Sigmoid colon (tissue), 7 donors: Measurements from ENCODE around the gene FAAP24. TPM values are rescaled to one million over a fixed set of nuclear protein-coding genes. Genes with fewer than 3 reads are reported as not detected.
"Not testable (repeated sequence)": the region's sequence is repeated elsewhere in the genome, so short reads cannot be mapped to it uniquely, and the experiment has no call there.

Experiments used
- DNase-seq: peaks from one replicate; pipeline ENCODE4 v3.0.0-alpha.2; 2019
- H3K27ac ChIP-seq, 4 donors: fragments of 200-600 bp; sonication (generic); one replicate each; pipeline ENCODE4 v1.5.1; 2016 to 2019; ENCODE audit warnings: mild to moderate bottlenecking in 1 of 4
- H3K27me3 ChIP-seq, 3 donors: fragments of 200-600 bp; sonication (generic); one replicate each; pipeline ENCODE4 v1.5.1; 2019; ENCODE audit warnings: mild to moderate bottlenecking in 1 of 3
- H3K36me3 ChIP-seq, 4 donors: fragments of 200-600 bp; sonication (generic); one replicate each; pipeline ENCODE4 v1.5.1; 2016 to 2019
- H3K4me1 ChIP-seq, 4 donors: fragments of 200-600 bp; sonication (generic); one replicate each; pipeline ENCODE4 v1.5.1; 2017 to 2019
- H3K4me3 ChIP-seq, 4 donors: fragments of 200-600 bp; sonication (generic); one replicate each; pipeline ENCODE4 v1.5.1; 2017 to 2019; ENCODE audit warnings: mild to moderate bottlenecking in 2 of 4, moderate library complexity in 1 of 4
- H3K9me3 ChIP-seq, 4 donors: fragments of 200-600 bp in 3 of 4; sonication (generic) in 3 of 4; one replicate each; pipeline versions ENCODE4 v1.5.1 to v1.6.1; 2013 to 2019
- EP300 ChIP-seq, 4 donors: sonication (generic); formaldehyde crosslinking; IDR thresholded peaks; one replicate each; pipeline ENCODE4 v1.6.1; 2017; ENCODE audit warnings: antibody characterized with exemption in 4 of 4
- POLR2A ChIP-seq, 2 donors: fragments of 450-650 bp; IDR thresholded peaks; one replicate each; pipeline ENCODE4 v1.6.1; 2016; ENCODE audit warnings: antibody characterized with exemption in 2 of 2, mild to moderate bottlenecking in 2 of 2, moderate library complexity in 2 of 2
- POLR2AphosphoS5 ChIP-seq, 4 donors: sonication (generic); formaldehyde crosslinking; IDR thresholded peaks; one replicate each; pipeline ENCODE4 v1.6.1; 2017; ENCODE audit warnings: antibody characterized with exemption in 4 of 4
- WGBS, 2 donors: extraction: QIAGEN DNeasy Blood & Tissue Kit; methylation state at CpG; one replicate each; pipeline ENCODE4 v1.1.7; 2013; 5-methylcytosine and 5-hydroxymethylcytosine counted together
- intact Hi-C: fragments of 100-400 bp; cut with DNase I; formaldehyde crosslinking; loops from one replicate; pipeline ENCODE4 v1.15.1; 2023
- polyA plus RNA-seq, 3 donors: library from polyadenylated mRNA; stranded (reverse); fragments of 200-250 nt; gene quantifications; one replicate each; pipeline ENCODE4 v1.2.3, GENCODE V29; 2013
- total RNA-seq, 4 donors: library from RNA; depleted of rRNA; stranded (reverse); fragments of >200 nt; gene quantifications; one replicate each; pipeline ENCODE4 v1.1.0, GENCODE V29; 2016
- TF ChIP-seq, protein P1 (sequence below), 4 experiments: fragments of 450-650 bp in 3 of 4; fragments of 200-600 bp in 1 of 4; IDR thresholded peaks; one replicate each; pipeline ENCODE4 v1.5.1; 2016 to 2019; ENCODE audit warnings: antibody characterized with exemption in 4 of 4, mild to moderate bottlenecking in 3 of 4, moderate library complexity in 2 of 4
- donor health status: healthy with polysubstance abuse.
- donor health status: Bipolar disorder and iron deficiency.
- donor health status: healthy.

The FAAP24 gene
- total and polyA plus RNA-seq, 7 donors: 0.14 to 4.2 (median 2.2) TPM

DNA sequence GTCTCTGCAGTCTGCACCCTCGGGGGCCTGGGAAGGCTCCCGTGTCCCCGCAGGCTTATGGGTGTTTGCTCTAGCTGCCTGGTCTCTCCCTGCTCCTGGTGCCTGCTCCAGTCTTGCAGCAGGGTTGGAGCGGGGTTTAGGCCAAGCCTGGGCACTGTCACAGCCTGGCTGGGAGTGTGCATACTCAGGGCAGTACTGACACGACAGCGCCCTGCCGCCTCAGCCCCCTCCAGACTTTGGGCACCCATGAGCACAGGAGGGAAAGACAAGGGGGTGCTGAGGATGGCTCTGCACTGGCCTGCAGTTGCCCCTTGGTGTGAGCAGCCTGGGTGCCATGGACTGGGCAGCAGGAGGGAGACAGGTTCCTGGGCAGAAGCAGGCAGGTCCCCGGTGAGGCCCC lies 36.0 kb upstream of the FAAP24 start:
- intact Hi-C loops: no loop called here
- Histone ChIP-seq H3K4me3 (no peak overlapping the region), H3K27ac (no peak overlapping the region), H3K36me3 (peaks cover 10 to 92% (median 26%) of the 10 kb centered on the region in 4 donors), H3K4me1 (no peaks in the 10 kb centered on the region), H3K9me3 (no peaks in the 10 kb centered on the region), H3K27me3 (no peaks in the 10 kb centered on the region)
- WGBS, 2 donors: 95 to 96% methylated on average over 8 of the region's 8 CpGs
- TF ChIP-seq, protein P1, sequence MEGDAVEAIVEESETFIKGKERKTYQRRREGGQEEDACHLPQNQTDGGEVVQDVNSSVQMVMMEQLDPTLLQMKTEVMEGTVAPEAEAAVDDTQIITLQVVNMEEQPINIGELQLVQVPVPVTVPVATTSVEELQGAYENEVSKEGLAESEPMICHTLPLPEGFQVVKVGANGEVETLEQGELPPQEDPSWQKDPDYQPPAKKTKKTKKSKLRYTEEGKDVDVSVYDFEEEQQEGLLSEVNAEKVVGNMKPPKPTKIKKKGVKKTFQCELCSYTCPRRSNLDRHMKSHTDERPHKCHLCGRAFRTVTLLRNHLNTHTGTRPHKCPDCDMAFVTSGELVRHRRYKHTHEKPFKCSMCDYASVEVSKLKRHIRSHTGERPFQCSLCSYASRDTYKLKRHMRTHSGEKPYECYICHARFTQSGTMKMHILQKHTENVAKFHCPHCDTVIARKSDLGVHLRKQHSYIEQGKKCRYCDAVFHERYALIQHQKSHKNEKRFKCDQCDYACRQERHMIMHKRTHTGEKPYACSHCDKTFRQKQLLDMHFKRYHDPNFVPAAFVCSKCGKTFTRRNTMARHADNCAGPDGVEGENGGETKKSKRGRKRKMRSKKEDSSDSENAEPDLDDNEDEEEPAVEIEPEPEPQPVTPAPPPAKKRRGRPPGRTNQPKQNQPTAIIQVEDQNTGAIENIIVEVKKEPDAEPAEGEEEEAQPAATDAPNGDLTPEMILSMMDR (IDR thresholded peaks at IDR 0.05): no peak
- no peak for TF ChIP-seq POLR2AphosphoS5 (IDR thresholded peaks at IDR 0.05)
- no peak for TF ChIP-seq POLR2A (IDR thresholded peaks at IDR 0.05)
- no peak for TF ChIP-seq EP300 (IDR thresholded peaks at IDR 0.05)
- no peak for DNase-seq

DNA sequence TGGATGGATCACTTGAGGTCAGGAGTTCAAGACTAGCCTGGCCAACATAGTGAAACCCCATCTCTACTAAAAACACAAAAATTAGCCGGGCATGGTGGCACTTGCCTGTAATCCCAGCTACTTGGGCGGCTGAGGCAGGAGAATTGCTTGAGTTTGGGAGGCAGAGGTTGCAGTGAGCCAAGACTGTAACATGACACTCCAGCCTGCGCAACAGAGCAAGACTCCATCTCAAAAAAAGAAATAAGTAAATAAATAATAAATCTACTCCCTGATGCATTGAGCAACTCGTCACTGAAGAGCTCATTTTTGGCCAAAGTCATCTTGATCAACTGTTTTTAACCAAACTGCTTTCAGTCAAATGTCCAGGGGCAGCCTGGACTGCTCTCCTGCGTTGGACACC lies 30.8 kb upstream of the FAAP24 start:
- whole genome bisulfite sequencing, 2 donors: 93% methylated on average over 5 of the region's 5 CpGs
- H3K9me3 ChIP-seq, H3K4me3 ChIP-seq, H3K27me3 ChIP-seq, DNase-seq, H3K27ac ChIP-seq, intact Hi-C loops, H3K4me1 ChIP-seq: not testable (repeated sequence)
- H3K36me3 ChIP-seq: peaks cover 13 to 96% (median 33%) of the 10 kb centered on the region in 4 donors

DNA sequence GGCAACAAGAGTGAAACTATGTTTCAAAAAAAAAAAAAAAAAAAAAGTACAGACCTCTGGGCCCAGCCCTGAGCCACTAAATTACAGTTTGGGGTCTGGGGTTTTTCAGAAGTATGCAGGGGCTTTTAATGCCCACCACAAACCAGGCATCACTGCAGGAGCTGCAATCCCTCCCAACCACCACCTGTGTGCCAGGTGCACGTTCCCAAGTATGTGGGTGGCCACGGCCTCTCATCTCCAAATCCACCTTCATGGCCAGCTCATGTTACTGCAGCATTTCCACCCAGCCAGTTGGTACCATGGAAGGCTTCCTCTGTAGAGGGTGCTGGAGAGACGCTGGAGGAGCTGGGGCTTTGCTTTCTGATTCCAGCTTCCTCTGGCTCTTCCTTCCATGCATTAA lies 26.8 kb upstream of the FAAP24 start:
- Histone ChIP-seq H3K9me3 (no peaks in the 10 kb centered on the region), H3K27me3 (no peaks in the 10 kb centered on the region), H3K27ac (no peak overlapping the region), H3K36me3 (peaks cover 19 to 98% (median 30%) of the 10 kb centered on the region in 4 donors), H3K4me1 (no peaks in the 10 kb centered on the region), H3K4me3 (no peak overlapping the region)
- 75 to 89% methylated on average over 3 of the region's 3 CpGs for WGBS, 2 donors
- no peak for DNase-seq
- intact Hi-C loops: no loop called here
- TF ChIP-seq EP300 (IDR thresholded peaks at IDR 0.05) (no peak), POLR2AphosphoS5 (IDR thresholded peaks at IDR 0.05) (no peak), POLR2A (IDR thresholded peaks at IDR 0.05) (no peak)
- TF ChIP-seq, protein P1 (IDR thresholded peaks at IDR 0.05): no peak

DNA sequence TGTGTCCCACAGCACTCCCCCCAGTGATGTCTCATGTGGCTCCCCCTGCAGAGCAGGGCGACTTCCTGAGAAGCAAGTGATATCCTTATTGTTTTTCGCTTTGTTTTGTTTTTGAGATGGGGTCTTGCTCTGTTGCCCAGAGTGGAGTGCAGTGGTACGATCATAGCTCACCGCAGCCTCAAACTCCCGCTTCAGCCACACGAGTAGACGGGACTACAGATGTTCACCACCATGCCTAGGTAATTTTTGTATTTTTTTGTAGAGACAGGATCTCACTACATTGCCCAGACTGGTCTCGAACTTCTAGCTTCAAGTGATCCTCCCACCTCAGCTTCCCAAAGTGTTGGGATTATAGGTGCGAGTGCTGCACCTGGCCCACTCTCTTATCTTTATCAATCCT lies 5.3 kb upstream of the FAAP24 start:
- peaks cover 0 to 21% (median 18%) of the 10 kb centered on the region in 4 donors for H3K4me1 ChIP-seq
- H3K36me3 ChIP-seq: peaks cover 6 to 52% (median 21%) of the 10 kb centered on the region in 4 donors
- no peak for DNase-seq
- H3K9me3 ChIP-seq: no peaks in the 10 kb centered on the region
- TF ChIP-seq, protein P1 (IDR thresholded peaks at IDR 0.05): no peak
- TF ChIP-seq POLR2AphosphoS5 (IDR thresholded peaks at IDR 0.05): no peak
- TF ChIP-seq POLR2A (IDR thresholded peaks at IDR 0.05): no peak
- TF ChIP-seq EP300 (IDR thresholded peaks at IDR 0.05): no peak
- no peaks in the 10 kb centered on the region for H3K27me3 ChIP-seq
- no peak overlapping the region for H3K4me3 ChIP-seq
- WGBS, 2 donors: 96% methylated on average over 9 of the region's 9 CpGs
- intact Hi-C loops: no loop called here
- no peak overlapping the region for H3K27ac ChIP-seq

DNA sequence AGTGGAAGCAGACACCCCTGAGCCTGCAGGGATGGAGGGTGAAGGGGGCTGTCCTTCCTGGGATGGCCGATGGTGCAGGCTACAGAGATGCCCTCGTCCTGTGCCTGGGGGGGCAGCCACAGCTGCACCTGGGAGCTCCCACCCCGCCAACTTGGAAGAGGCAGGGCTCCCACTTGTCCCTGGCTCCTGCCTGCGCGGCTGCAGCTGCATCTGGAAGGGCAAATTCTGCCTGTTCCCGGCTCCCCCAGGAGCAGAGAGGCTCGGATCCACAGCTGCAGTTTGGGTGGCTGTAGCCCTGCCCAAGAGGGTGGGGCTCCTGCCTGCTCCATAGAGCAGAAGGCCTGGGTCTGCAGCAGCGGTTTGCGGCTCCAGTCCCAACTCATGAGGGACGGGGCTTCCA lies 2.5 kb upstream of the FAAP24 start:
- Histone ChIP-seq H3K9me3 (no peaks in the 10 kb centered on the region), H3K36me3 (peaks cover 0 to 26% (median 10%) of the 10 kb centered on the region in 4 donors), H3K4me3 (no peak overlapping the region), H3K4me1 (peaks cover 0 to 23% (median 20%) of the 10 kb centered on the region in 4 donors), H3K27me3 (no peaks in the 10 kb centered on the region), H3K27ac (no peak overlapping the region)
- WGBS, 2 donors: 89 to 92% methylated on average over 10 of the region's 10 CpGs
- intact Hi-C loops: no loop called here
- peak; percentile 53 for DNase-seq
- TF ChIP-seq EP300 (IDR thresholded peaks at IDR 0.05) (no peak), POLR2AphosphoS5 (IDR thresholded peaks at IDR 0.05) (no peak), POLR2A (IDR thresholded peaks at IDR 0.05) (no peak)
- TF ChIP-seq, protein P1 (IDR thresholded peaks at IDR 0.05): no peak
